HG03103 (cell line): ENCODE data around the gene FN3K.

ENCODE experiments used
- ATAC-seq: cut with Tn5 transposase; IDR thresholded peaks from one replicate; pipeline ENCODE4 v1.9.1; 2021; ENCODE audit warnings: low read depth; ENCODE audit not compliant: unreplicated experiment

Gene FN3K

DNA sequence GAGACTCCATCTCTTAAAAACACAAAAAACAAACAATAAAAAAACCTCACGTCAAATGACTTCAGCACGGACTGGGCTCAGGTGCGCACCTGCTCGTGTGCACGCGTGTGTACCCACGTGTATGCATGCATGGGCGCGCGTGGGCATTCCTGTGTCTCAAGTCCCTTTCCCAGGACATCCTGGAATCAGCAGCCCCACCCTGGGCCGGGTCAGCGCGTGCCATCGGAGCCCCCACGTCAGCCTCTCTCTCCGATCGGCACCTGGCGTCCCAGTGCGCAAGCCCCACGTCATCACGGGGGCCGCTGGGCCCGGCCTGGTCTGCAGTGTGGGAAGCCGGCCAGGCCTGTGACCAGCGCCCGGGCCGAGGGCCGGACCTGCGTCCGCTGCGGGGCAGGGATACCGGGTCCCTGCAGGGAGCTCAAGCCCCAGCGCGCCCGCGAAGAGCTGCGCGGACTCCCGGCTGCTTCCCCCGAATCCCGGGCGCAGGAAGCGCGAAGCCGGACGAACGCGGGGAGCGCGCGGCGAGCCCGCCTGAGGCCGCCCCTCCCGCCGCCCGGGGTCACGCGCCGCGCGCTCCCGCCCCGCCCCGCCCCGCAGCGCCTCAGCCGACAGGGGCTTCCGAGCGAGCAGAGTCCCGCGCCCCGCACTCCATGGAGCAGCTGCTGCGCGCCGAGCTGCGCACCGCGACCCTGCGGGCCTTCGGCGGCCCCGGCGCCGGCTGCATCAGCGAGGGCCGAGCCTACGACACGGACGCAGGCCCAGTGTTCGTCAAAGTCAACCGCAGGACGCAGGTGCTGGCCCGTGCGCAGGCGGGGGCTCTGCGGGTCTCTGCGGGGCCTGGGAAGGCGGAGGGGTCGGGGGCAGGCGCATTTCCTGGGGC is at the start of gene FN3K:
TSS of gene FN3K (plus strand) at position 629 of the 880 bp plus-strand sequence. CDS start at position 651, 22 bp downstream.
- ATAC-seq: no peak

DNA sequence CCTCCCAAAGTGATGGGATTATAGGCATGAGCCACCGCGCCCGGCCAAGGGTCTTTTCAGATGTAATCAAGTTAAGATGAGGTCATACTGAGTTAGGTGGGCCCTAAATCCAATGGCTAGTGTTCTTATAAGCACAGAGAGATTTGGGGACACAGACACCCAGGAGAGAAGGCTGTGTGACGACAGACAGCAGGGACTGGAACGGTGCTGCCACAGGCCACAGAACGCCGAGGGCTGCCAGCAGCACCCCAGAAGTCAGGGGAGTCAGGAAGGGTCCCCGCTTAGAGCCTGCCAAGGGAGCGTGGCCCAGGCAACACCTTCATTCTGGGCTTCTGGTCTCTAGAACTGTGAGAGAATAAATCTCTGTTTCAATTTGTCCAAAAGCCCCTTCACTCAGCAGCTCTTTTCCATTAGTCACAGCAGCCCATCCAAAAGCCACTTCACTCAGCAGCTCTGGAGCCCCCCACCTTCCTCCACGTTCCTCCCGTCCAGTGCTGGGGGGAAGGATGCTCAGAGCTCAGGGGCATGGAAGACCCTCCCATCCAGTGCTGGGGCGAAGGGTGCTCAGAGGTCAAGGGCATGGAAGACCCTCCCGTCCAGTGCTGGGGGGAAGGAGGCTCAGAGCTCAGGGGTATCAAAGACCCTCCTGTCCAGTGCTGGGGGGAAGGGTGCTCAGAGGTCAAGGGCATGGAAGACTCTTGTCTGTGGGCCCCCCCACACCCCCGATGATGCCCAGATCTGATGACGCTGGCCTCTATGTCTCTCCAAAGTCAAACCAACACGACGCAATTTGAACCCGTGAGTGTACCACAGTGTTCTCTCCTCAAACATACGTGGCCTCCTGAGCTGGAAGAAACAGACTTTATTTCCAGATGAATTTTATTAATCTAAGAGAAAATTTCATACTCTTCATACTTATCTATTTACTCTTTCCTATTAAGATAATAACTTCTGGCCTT is 48.8 kb upstream of the FN3K start:
- ATAC-seq: no peak

DNA sequence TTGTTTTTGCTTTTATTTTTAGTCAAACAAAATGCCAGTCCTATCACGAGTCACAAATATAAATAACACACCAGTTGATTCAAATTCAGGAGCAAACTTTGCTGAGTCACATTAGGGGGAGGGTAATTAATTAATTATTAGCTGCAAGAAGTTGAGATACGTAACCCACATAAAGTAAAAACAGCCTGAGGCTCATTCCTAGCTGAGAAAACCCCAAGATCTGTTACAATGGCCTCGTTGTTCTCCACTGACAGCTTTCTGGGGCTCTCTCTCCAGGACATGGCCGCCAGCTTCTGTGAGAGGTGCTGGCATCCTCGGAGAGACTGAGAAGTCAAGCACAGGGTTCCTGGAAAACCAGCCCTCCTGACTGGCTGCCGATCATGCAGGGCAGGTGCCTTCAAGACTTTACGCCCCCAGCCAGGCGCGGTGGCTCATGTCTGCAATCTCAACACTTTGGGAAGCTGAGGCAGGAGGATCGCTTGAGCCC is 48.0 kb upstream of the FN3K start:
- ATAC-seq: no peak

DNA sequence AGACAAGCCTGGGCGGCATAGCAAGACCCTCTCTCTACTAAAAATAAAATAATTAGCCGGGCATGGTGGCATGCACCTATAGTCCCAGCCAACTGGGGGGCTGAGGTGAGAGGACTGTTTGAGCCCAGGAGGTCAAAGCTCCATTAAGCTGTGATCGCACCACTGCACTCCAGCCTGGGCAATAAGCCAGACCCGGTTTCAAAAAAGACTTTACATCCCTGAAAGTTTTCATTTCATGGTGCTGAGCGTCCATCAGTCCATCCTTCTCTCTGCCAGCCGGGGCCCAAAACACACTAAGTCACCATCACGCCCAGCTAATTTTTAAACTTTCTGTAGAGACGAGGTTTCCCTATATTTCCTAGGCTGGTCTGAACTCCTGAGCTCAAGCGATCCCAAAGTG is 47.5 kb upstream of the FN3K start:
- no peak for ATAC-seq

DNA sequence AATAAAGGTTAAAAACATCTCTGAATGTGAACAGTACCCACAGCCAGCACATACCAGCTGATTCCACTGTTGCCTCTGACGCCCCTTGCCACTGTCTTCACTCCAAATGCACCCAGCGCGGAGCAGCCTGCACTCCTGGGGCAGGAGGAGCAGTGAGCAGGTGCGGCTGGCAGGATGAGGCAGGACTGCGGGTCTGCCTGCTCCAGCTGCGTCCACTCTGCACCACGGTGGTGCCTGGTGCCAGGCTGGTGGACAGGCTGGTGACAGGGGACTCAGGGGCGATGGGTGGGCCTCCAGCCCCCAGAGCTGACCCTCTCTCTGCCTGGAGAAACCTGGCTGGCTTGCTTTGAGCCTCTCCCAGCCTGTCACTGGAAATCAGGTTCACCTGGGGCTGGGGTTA is 46.3 kb upstream of the FN3K start:
- ATAC-seq: no peak

DNA sequence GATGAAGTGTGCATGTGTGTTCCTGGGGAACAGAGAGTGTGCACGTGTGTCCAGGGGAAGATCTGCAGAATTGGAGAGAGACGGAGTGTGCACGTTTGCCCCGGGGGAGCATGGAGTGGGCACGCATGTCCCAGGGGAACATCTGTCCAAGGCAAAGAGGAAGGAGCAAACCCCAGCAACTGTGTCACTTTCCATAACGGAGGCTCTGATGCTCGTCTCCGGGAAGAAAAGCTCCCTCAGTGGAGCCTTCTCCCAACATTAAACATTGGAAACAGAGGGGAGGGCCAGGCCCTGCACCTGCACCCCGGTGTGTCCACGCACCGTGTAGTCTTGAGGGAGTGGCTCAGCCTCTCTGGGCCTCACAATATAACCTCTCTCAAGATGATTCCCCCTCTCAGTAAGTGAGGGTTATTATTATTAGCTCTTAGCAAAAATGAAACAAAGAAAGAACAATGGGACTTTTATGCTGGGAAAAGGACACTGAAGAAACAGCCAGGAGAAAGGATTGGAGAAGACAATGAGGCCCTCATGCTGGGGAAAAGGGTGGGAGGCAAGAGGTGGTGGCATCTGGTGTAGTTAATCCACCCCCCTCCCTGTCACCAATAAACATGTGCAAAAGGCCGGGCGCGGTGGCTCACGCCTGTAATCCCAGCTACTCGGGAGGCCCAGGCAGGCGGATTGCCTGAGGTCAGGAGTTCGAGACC is 44.5 kb upstream of the FN3K start:
- no peak for ATAC-seq

DNA sequence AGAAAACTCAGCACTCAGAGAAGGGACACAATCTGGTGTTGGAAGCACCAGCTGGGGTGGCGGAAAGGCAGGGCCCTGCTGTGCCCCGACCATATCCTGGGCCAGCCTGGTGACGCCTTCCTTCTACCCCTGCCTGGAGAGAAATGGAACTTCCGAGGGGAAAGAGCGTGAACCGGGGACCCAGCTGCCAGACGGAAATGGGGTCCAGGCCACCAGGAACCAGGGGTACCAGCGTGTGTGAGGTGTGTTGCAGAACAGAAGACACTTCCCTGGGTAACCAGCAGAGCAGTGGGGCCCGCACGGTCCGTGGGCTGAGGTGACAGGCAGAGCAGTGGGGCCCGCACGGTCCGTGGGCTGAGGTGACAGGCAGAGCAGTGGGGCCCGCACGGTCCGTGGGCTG is 43.7 kb upstream of the FN3K start:
- ATAC-seq: no peak

DNA sequence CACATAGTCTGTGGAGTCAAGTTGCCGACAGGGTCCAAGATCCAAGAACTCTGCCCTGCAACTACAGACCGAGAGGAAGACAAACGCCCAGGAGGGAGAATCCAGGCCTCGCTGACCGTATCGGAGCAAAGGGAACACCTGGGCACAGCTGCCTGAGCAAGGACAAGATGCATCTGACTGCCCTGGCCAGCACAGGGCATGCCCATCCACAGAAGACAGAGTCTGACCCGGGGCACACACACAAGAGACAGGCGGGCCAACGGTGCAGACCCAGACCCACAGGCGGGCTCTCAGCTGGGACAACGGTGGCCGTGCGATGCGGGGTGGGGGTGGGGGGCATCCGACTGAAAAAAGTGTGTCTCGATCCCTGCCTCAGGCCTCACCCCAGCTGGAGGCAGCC is 43.1 kb upstream of the FN3K start:
- ATAC-seq: no peak

DNA sequence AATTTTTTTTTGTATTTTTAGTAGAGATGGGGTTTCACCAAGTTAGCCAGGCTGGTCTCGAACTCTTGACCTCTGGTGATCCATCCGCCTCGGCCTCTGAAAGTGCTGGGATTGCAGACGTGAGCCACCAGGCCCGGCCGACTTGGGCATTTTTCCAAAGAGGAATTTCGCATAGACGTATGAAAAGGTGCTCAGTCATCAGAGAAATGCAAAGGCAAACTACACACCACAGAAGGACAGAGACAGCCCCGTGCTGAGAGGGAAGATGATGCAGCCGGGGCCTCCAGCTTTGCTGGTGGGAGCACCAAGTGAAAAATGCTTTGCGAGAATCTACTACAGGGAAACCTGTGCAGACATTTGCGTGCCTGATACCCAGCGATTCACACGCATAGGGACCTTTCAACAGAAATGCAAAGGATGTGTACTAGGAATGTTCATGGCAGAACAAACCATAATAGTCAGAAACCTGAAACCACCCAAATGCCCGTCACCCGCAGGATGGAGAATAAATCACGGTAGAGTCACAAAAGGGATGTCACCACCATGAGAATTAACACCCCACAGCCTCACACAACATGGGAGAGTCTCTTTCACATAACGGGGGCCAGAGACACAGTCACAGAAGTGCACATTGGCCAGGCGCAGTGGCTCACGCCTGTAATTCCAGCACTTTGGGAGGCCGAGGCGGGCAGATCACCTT is 42.1 kb upstream of the FN3K start:
- no peak for ATAC-seq

DNA sequence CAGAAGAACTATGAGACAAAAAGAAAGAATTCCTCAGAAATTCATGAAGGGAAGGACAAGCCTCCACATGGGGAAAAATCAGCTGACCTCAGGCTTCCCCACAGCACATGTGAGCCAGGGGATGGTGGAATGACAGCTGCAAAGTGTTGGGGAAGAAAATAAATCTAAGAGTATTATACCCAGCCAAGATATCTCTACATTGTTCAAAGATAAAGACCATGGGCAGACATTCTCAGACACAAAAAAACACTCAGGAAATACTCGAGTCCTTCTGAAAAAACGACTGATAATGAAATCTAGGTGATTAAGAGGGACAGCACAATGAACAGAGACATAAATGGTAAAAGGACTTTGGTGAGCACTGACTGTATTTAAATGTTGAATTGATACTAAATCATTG is 40.8 kb upstream of the FN3K start:
- no peak for ATAC-seq

DNA sequence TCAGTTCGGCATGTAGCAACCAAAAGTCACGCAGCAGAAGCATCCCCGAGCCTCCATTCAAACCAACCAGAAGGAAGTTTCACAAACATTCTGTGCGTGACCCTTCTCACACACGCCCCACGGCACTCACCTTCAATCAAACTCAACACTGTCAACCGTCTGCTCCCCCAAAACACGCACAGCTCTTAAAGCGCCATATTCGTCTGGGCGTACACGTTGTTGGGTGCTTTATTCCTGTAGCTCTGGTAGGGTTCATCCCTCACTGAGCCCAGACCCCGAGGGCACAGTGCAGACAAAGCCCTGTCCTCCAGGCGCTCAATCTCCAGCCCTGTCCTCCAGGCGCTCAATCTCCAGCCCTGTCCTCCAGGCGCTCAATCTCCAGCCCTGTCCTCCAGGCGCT is 39.2 kb upstream of the FN3K start:
- no peak for ATAC-seq

DNA sequence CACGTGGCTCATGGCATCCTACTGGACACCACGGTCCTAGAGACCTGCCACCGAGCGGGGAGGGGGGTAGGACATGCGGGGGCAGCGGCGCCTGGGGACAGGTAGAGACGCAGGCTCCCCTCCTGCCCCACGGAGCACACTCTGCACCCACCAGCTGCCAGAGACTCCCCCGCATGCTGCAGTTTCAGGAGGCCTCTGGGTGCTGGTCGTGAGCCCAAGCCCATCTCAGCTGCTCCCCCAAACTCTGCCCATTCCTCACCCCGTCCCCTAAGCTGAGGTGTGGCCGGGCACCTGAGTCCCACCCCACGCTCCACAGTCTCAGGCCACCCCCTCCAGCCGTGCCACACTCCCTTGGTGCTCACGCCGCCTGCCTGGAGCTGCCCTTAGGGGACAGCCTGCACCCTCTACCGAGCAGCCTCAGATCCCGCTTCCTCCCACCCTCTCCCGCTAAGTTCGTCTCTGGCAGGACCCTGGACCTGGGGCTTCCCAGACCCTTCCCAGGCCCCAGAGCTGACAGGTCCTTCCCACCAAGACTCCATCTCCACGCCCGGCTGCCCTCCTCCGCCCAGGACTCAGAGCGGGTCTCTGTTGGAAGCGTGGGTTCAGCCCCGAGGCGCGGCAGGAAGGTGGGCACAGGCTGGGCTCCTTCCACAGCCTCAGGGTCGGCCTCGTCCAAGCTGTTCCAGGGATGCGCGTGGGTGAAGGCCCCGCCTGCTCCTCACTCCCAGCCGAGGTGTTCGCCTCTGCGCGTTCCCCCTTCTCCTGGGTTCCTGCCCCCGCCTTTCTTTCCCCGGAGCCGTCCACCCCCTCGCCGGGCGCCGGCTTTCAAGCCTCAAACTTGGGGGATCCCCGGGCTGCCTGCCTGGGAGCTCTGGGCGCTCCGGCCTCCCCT is 38.3 kb upstream of the FN3K start:
- ATAC-seq: no peak

DNA sequence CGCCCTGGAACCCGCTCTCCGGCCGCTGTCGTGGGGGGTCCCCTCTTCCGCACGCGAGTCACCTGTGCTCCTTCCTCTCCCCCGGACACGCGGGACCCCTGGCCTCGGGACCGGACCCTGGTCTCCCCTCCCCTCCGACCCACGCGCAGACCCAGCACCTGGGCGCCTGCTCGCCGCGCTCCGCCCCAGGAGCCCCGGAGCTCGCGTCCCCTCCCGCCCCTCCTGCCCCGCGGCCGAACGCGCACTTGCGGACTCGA is 37.7 kb upstream of the FN3K start:
- no peak for ATAC-seq

DNA sequence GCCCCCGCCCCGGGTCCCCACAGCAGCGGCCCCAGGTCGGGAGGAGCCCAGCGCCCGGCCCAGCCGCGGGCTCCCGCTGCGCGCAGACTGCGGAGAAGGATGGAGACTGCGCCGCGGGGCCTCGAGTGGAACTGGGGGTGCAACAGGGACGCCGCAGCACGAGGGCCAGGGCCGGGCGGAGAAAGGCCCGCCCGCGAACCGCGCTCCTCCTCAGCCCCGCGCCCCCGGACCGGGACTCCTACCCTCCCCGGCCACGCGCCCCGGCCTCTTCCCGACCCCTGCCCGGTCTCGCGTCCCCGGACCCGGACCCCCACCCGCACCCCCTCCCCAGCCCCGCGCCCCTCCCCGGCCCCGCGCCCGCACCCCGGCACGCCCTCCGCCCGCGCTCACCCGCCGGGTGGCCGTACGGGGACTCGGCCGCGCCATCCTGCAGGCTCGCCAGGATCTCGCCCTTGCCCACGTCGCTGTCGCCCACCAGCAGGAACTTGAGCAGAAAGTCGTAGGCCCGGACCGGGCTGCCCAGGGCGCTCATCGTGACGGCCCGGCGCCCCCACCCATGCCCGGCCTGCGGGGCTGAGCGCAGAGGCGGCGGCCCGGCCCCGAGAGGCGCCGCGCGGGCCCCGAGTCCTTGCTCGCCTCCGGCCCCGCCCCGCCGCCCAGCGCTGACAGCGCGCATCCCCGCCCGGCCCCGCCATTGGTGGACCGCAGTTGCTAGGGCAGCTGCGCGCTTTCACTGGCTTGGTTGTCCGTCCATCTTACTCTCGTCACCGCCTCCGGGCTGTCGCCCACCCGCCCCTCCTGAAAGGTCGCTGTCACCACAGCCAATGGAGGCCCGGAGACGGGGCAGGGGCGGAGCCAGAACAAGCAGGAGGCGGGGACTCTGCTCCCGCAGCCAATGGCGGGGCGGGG is 37.1 kb upstream of the FN3K start, which contains the start of gene RAB40B:
TSS of gene RAB40B (minus strand) at position 634 of the 909 bp plus-strand sequence. CDS start at position 532, 102 bp downstream.
- peak; percentile 97 for ATAC-seq

DNA sequence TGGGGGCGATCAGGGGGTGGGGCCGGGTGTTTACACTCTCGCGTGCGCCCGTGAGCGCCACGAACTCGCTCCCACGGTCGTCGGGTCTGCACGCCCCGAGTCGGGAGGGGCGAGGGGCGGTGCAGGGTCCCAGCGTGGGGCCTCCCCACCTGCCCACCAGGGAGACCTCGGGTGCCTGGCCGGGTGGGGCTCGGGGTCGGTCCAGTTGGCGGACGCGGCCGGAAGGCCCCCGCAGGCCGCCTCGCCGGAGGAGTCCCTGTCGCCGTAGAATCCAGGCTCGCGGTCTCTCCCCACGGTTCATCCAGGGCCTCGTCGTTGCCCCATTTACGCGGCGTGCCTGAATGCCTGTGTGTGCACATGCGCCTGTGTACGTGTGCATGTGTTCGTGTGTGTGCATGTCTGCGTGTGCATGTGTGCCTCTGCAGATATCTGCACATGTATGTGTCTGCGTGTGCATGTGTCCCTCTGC is 36.4 kb upstream of the FN3K start:
- ATAC-seq: peak; percentile 6

DNA sequence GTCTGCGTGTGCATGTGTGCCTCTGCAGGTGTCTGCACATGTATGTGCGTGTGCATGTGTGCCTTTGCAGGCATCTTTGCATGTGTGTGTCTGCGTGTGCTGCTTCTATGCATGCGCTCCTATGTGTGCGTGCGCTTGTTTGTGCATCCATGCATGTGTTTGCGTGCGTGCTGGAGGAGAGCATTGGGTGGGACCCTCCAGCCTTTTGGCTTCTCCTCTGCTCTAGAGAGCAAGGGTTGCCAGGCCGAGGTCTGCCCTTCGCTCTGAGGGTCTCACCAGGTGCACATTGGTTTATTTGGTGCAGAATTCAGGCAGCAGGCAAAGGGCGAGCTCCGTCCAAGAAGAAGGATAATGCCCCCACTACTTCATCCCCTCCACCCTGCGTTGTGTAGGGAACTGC is 35.9 kb upstream of the FN3K start:
- no peak for ATAC-seq

DNA sequence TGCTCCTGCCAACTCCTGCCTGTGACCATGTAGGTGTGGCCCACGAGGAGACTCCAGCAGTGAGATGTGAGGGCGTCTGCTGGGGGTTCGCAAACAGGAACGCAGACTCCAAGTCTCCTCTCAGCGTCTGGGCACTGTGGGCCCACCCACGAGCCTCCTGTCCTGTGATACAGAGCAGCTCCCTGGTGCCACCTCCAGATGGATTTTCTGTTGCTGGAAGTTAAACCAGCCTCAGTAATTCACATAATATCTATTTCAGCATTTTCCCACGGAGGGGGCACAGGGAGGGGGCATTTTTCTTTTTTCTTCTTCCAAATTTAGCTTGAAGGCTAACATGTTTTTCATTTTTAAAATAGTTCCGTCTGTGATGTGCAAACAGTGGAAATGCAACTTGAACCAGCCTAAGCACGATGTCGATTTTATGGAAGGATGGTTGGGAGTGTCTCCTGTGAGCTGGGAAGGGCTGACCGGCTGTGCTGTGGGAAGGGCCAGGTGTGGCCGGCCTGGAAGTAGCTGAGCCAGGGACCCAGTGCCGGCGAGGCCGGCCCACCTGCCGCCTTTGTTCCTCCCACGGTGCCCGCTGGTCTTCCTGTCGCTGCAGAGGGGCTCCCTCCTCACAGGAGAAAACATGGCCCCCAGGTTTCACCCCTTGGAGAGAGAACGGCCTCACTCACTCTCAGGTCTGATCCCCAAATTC is 33.0 kb upstream of the FN3K start:
- ATAC-seq: no peak
